Hematopoietic multipotent progenitor cell (in vitro differentiated cells): ENCODE measurements around the gene TFG. TPM values are rescaled to one million over a fixed set of nuclear protein-coding genes. Genes with fewer than 3 reads are reported as not detected.
"Not testable (repeated sequence)": the region's sequence is repeated elsewhere in the genome, so short reads cannot be mapped to it uniquely, and the experiment has no call there.

Experiments used
- DNase-seq, 3 donors: peaks; one replicate each; pipeline ENCODE4 v3.0.0-alpha.2; 2011 to 2015; ENCODE audit warnings: low read depth in 2 of 3, low spot score in 2 of 3
- total RNA-seq: library from RNA; depleted of rRNA; stranded (reverse); fragments of >200 nt; gene quantifications from one replicate; pipeline ENCODE4 v1.2.3, GENCODE V29; 2012

TFG gene
- total RNA-seq, result 41.7 TPM

DNA sequence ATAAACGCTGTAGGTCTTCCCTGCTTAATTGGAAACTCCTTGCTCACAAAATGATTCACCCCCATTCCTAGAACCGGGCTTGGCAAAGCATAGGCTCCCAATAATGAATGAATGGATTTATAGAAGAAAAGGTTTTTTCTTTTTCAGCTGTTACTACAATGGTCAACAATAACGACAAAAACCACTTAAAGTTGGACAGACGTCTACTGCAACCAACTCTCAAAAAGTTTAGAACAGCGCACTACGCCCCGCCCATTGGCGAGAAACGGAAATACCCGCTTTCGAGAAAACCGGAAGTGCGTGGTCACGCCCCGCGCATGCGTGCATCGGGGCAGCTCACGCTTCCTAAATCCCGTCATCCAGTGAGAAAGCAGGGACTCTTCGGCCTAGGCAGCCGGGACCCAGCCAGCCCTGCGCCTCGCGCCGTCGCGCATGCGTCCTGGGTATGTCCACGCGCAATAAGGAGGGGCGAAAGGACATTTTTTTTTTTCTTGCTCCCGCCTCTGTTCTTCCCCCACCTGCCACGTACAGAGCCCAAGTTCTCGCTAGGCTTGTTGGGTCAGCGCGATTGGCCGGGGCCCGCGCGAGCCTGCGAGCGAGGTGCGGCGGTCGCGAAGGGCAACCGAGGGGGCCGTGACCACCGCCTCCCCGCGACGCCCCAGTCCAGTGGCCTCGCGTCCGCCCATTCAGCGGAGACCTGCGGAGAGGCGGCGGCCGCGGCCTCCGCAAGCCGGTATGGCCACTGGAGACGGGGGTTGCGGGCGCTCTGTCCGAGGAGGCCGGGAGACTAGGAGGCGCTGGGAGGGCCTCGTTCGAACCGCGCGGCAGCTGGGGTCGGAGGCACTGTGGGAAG is at the start of gene TFG:
Gene TFG (plus strand): TSS at position 506 of the 853 bp plus-strand sequence. CDS start 4,192 bp downstream, outside the sequence.
- peak; percentile 99 for DNase-seq

DNA sequence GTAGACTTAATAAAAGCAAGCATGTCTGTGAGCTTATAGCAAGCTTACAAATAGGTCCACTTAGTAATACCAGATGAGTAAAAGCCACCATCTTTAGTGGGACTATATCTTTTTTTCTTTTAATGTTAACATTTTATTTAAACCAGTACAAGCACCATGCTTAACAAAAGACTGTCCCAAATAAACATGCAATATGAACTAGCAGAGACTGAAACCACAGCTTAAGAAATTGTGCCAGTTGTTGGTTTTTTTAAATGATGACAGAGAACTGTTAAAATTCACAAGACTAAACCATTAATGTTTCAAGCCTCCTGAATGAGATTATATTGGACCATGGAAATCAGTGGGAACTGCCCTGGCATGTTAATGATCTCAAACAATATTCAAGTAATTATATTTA is 48.0 kb upstream of the TFG start:
- DNase-seq, result not testable (repeated sequence)

DNA sequence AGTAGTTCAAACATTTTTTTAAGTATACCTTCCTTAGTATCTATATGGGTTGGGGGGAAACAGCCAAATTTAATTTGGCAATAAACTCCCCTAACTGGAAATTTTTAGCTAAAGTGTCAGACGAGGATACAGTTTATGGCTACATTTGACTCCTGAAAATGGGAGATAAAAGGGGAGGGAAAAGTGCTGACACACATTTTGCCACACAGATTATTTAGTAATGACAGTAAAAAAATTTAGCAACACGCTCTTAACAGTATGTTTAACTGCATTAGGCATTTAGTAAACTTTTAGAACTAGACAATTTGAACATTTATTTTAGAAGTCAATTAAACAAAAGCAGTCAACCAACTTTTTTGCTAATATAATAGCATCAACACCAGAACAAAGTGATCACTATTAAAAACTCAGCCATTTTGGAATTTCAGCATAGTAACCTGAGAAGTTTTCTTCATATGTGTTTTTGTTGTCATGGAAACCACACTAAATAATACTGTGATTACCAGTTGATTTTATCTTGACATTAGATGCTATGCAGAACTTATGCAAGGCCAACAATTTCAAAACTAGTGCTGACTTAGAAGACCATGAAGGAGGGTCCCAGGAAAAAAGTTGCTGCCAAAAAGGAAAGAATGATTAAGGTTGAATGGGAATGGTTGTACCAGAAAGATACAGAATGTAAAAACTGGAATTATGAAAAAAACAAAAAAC is 47.0 kb upstream of the TFG start:
- peak in 1 of 3 donors; percentile 52 for DNase-seq

DNA sequence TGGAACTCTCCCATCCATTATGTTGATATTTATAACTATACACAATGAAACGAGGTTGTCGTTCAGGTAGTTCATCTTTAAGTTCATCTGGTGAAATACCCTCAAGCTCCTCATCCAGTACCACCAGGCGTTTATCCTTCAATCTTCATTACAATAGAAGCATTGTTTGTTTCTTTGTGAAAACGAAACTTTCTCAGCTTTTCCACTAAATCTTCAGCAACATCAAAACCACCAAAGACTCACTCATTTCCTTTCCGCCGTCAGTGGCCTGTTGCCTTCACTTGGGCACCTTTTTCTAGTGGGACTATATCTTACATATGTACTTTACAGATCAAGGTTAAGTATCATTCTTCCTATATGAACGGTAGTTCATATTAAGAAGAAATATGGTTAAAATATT is 44.1 kb upstream of the TFG start:
- DNase-seq, result peak in 2 of 3 donors; percentile 19 to 59

DNA sequence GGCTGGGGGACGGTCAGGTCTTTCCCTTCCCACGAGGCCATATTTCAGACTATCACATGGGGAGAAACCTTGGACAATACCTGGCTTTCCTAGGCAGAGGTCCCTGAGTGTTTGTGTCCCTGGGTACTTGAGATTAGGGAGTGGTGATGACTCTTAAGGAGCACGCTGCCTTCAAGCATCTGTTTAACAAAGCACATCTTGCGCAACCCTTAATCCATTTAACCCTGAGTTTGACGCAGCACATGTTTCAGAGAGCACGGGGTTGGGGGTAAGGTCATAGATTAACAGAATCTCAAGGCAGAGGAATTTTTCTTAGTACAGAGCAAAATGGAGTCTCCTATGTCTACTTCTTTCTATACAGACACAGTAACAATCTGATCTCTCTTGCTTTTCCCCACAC is 42.6 kb upstream of the TFG start:
- not testable (repeated sequence) for DNase-seq

DNA sequence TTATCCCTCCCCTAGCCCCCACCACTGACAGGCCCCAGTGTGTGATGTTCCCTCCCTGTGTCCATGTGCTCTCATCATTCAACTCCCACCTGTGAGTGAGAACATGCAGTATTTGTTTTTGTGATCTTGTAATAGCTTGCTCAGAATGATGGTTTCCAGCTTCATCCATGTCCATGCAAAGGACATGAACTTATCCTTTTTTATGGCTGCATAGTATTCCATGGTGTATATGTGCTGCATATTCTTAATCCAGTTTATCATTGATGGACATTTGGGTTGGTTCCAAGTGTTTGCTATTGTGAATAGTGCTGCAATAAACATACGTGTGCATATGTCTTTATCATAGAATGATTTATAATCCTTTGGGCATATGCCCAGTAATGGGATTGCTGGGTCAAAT is 42.0 kb upstream of the TFG start:
- DNase-seq, result not testable (repeated sequence)

DNA sequence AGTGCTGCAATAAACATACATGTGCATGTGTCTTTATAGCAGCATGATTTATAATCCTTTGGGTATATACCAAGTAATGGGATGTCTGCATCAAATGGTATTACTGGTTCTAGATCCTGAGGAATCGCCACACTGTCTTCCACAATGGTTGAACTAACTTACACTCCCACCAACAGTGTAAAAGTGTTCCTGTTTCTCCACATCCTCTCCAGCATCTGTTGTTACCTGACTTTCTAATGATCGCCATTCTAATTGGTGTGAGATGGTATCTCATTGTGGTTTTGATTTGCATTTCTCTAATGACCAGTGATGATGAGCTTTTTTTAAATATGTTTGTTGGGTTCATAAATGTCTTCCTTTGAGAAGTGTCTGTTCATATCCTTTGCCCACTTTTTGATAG is 38.3 kb upstream of the TFG start:
- DNase-seq, result not testable (repeated sequence)

DNA sequence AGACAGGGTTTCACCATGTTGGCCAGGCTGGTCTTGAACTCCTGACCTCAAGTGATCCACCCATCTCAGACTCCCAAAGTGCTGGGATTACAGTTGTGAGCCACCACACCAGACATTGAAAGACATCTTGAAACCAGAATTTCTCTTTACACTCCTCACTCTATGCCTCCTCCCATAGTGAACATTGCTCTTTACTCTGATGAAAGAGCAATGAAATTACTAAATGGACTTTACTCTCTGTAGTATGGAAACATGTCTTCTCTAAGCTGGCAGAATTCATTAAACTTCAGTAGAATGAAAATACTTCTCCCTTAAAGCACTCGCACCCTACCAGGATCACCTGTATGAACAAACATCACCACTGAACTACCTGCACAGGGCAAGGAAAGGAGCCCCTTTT is 27.8 kb upstream of the TFG start:
- no peak for DNase-seq

DNA sequence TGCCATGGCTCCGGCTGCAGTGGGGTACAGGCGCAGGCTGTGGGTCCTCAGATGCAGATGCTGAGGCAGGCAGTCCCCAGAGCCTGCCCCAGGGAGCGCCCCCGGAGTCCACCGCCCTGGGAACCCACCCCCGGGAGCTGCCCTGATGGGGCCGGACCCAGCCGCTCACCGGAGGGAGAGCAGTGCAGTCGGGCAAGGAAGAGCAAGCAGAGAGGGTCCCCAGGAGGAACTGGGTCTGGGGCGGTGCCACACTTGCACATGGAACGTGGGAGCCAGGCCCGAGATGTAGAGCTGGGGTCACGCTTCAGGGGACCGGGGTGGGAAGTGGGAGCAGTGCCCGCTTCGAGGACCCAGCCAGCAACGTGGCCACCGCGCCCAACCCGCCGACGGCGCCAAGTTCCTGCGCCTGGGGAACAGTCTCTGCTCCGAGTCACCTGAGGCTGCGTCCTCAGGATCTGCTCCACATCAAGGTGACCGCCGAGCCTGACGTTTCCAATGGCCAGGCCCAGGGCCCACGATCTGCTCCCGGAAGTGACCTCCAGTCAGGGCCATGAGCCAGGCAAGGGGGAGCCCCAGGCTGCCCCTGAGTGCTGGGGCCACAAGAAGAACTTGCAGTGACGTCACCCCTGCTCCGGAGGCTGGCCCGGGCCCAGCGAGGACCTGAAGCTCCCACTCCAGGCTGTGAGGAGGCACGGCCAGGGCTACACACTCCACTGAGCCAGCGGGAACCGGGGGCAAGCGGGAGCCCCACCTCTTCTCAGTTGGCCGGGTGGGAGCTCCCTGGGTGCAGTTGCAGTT is 27.0 kb upstream of the TFG start:
- no peak for DNase-seq

DNA sequence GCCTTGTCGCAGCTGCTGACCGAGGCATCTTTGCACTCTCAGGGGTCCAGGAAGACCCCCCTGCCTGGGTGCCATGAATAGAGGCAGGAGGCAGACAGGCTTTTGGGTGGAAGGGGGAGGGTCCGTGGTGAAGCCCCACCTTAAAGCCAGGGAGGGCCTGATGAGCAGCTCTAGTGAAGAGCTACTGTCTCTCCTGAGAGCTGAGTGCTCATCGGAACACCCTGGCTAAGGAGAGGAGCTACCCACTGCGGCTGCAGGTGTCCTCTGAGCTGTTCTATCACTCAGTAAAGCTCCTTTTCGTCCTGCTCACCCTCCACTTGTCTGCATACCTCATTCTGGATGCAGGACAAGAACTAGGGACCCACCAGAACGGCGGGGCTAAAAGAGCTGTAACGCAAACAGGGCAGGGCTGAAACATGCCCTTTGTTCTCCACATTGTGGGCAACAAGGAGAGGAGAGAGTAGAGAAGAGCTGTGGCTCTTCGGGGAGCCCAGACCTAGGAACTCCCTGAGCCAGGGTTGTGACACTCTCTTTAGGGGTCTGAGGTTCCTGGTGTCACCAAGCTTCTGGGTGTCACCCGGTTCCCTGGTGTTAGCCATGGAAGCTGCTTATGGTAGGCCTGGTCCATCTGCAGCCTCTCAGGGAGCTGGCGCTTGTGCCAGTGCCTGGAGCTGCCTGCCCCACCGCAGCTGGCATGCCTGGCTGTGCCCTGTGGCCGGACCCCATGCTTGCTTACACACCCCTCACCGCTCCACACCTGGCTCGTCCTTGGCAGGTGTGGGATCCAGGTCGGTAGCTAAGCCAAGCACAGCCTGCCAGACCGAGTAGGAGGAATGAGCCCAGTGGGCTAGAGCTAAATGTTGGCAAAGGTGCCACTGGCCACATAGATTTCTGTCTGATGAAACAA is 26.2 kb upstream of the TFG start:
- DNase-seq, result no peak

DNA sequence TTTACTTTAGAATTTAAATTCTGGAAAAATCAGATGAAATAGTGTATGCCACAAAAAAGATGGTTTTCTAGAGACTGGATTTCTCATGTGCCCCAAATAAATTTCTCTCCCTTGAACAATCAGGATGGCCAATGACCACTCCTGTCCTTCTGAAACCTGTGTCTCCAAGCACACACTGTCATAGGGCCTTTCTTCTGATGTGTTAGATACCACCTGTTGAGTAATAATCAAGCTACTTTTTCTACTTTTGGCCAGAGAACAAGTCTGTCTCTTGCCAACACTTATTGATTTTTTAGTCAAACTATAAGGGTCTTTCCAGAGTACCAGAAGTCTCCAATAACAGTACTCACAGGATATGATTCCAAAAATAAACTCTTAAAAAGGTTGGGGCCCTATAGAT is 16.1 kb upstream of the TFG start:
- no peak for DNase-seq

DNA sequence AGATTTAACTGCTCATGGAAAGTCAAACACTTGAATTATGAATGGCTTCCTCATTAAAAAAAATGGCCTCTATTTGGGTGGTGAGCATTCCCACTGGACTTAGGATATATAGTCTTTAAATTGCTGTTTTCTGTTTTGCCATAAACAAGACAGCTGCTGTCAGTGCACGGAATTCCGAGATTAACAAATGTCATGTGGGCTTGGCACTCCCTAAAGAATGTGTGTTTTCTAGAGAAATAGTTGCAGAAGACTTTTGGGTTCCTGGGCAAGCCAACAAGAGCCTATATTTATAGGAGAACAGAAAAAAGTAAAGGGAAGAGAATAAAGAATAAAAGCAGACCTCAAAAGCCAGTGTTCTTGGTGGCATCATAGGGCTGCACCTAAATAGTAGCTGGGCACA is 13.6 kb upstream of the TFG start:
- no peak for DNase-seq

DNA sequence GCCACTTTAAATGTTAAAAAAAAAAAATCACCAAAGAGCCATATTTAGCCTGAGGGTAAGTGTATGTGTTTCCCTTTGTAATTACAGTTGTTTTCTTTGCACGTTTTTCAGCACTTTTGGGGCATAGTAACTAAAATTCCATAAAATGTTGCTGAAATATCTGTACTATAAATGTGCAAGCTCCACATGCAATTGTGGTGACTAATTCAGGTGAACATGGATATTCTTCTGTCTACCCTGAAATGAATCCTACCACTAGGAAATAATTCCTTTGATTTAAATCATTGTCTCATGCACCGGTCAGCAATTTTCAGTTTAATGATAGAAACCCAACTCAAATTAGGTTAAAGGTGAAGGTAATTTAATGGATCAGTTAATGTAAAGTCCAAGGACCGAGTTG is 13.1 kb upstream of the TFG start:
- no peak for DNase-seq

DNA sequence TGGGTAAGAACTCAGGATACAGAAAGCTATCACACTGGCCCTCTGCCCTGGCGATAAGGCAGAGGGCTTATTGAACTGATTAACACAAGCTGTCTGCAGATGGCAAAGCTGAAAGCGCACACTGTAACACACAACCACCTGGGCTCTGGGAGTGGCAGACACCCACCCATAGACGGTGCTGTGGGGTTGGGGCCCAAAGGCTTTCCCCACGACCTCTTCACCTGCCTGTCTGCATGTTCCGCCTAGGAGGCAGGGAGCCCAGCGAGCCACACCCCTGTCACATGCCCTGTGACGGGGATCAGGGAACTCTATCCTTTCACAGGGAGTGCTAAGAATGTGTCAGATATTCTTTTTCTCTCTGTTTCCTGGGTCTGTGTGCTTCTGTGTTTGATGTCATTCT is 12.1 kb upstream of the TFG start:
- no peak for DNase-seq

DNA sequence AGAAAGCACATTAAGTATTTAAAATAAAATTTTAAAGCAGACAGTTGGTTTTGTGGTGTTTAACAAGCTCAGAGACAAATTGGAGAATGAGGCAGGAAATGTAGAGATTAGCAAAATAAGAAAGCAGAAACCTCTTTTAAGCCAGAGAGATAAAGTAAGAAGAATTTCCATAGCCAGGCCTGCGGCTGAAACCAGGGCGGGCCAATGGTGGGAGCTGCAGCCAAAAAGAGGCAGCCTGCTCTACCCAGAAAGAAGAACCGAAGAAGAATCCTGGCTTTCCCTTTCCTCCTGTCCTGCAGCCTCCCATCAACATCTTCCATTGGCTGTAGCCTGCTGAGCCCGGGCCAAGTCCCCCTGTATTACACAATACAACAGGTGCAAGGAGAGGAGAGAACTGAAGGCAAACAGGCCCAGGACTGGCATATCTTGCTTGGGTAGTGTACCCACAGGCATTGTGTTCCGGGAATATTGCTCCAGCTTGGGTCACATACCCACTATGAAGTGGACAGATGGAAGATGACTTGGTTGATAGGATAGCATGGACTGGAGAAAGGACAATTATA is 11.5 kb upstream of the TFG start:
- no peak for DNase-seq

DNA sequence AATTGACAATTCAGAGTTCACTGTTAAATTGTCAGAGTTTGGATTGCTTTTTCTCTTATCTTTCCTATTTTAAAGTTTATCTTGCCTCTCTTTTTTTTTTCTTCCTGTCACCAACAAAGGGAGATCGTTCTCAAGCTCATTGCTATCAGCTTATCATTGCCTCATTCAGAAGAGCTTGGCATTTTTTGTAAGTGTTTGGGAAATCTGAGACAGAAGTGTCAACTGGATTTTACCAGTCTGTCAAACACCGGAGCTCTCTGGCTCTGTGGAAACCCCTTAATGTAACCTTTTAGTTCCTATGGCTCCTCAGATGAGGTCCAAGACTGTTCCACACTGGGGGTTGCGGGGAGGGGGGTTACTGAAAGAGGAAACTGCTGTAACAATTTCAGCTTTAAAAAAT is 10.6 kb upstream of the TFG start:
- no peak for DNase-seq

DNA sequence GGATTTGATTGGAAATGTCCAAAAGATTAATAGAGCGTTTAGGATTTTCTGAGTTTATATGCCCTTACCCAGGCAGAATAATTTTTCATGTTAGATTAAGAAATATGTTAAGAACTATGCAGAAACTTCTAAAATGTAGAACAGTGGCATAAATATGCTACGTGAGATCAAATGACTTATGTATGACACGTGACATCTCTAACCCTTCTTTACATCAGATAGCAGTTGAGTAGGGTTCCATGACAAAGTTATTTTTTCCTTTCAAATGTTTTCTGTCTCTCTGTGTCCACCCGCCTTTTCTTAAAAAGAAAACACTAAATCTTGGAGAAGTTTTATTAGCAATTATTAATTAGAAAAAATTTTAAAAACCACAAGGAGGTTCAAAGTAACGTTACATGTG is 8.6 kb upstream of the TFG start:
- DNase-seq, result no peak

DNA sequence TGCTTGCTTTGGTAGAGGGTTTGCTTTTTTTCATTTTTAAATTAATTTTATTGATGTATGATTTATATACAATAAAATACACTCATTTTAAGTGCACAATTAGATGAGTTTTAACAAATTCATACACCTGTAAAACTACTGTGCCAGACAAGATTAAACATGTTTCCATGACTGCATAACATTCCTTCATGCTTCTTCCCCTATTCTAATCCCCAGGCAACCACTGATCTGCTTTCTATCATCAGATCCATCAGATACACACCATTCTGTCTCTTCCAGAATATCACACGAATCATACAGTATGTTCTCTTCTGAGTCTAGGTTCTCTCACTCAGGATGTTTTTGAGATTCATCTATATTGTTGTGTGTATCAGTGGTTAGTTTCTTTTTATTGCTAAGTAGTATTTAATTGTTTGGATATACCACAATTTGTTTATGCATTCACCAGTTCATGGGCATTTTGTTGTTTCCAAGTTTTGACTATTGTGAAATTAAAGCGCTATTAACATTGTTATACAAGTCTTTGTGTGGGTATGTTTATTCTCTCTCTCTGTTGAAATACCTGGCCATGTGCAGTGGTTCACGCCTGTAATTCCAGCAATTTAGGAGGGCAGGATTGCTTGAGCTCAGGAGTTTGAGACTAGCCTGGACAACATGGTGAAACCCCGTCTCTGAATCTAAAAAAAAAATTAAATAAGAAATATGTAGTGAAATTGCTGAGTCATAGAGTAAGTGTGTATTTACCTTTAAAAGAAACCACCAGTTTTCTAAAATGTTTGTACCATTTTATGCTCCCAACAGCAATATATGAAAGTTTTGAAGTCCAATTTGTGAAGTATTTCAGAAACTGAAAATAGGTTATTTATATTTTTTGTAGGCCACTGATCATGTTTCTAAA is 7.0 kb upstream of the TFG start:
- DNase-seq, result no peak

DNA sequence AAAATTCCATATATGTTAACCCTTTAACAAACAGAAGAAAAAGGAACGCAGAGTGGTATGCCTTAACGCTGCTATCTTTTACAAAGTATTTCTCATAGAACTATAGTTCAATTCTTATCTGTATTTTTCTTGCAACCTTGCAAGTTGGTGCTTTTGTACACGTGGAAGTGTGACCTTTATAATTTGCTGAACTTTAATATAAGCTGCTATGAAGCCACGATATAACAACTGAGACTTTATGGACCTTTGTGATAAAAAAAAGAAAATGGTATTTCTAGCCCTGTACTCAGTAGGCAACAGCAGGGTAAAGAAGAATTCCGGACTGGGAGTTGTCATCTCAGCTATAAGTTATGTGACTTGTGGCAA is 6.3 kb upstream of the TFG start:
- DNase-seq, result no peak
